ENCODE data around the gene ENHO.
"Not testable (repeated sequence)": the region's sequence is repeated elsewhere in the genome, so short reads cannot be mapped to it uniquely, and the experiment has no call there.

ENHO gene

DNA sequence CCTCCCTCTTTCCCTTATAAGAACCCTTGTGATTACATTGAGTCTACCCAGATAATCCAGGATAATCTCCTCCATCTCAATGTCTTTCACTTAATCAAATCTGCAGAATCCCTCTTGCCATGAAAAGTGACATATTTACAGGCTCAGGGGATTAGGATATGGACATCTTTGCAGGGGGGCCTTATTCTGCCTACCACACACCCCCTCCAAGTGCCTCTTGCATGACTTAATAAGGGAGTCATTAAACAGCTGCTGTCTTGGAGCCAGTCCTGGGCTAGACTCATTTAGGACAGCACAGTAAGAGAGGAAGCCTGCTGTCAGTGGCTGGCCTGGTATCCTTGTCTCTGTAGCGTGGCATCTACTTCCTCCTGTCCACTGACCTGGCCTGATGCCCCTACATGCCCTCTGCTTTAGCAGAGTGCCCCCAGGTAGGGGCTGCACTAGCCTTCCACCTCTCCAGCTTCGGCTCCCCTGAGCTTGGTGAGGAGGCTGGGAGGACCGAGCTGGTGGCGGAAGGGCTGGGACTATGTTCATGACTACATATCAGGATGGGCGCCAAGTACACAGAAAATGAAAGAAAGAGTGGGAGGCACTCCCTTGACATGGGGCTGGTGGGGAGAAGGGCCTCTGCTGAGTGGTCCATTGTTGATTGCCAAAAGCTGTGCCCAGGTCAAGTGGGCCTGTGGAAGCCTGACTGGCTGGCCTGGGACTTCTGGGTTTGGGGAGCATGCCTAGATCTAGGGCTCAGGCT lies 17.2 kb downstream of the ENHO start:
- no peak for DNase-seq

GRCh38 chr9:34503406-34503805 lies 19.4 kb downstream of the ENHO start:
- no peak for DNase-seq

GRCh38 chr9:34502891-34503290 lies 19.9 kb downstream of the ENHO start:
- DNase-seq: no peak

DNA sequence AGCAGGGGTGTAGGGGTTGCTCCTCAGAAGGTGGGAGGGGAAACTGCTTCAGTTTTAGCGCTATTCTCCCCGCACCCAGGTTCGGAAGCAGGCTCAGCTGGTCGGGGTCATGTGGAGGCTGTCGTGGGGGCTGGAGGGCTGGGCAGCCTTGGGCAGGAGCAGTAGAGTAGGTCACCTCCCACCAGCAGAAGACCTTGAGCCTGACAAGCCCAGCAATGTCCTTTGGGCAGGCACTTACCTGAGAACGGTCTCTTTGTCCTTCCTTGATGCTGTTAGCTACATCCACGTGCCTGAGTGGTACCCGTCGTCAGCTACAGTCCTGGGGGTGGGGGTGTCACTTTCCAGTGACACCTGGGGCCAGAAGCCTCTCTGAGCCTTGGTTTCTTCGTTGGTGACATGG lies 20.3 kb downstream of the ENHO start:
- no peak for DNase-seq

DNA sequence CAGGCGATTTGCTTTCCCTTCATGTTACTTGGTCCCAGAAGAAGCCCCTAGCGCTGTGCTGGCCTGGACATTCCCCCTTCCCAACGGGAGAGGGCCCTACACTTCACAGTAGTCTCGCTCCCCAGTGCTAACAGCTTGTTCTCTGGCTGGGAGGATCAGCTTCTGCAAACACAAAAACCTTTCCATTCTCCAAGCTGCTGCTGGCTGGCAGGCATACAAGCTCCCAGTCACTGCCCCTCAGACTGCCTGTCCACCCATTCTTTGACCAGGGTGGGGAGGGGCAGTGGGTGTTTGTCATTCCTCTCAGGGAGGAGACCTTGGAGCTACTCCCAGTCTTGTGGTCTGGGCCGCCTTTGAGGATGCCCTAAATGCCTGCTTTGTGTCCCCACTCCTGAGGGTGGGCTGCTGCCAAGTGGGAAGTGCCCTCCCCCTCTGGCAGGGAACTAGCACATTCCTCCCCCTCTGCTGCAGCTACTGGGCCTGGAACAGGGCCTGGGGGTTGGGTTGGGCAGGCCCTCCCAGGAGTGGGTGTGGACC lies 20.8 kb downstream of the ENHO start:
- no peak for DNase-seq

GRCh38 chr9:34501372-34501771 lies 21.4 kb downstream of the ENHO start:
- DNase-seq: no peak

DNA sequence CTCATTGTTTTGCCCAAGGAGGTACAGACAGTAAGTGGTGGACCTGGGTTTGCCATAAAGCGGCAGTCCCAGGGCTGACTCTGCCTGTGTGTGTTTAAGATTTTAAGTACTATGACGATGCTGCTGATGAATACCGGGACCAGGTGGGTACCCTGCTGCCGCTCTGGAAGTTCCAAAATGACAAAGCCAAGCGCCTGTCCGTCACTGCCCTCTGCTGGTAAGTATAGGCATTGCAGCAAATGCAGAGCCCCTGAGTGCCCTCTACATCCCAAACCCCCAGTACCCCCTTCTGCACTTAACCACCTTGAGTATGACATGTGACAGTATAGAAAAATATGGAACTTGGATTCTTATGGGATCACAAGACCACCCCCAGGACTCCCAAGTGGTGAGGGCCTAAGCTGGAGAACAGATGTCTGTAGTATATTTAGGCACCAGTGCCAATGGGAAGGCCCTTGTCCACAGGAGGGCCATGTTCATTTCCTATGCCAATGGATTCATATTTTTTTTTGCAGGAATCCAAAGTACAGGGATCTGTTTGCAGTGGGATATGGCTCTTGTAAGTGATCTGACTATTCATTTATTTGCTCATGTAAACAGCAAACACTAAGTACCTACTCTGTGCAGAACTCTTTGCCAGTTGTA lies 22.0 kb downstream of the ENHO start:
- DNase-seq: peak; percentile 4 to 5

DNA sequence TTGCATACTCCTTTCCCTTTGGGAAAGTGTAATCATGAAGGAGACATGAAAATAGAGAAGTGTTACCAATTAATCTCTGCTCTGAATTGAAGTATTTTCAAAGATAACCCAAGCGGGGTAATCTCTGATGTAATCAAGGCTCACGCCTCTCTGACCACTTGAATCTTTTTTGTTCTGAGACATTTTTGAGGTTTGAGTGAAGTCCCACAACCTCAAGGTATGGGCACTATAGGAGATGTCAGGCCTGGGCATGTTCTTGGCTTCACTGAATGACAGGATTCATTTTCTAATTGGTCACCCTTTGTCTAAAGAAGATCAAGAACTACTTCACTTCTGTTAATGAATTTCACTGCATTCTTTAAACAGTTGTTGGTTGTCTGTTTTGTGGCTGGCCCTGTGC lies 23.7 kb downstream of the ENHO start:
- DNase-seq: no peak

DNA sequence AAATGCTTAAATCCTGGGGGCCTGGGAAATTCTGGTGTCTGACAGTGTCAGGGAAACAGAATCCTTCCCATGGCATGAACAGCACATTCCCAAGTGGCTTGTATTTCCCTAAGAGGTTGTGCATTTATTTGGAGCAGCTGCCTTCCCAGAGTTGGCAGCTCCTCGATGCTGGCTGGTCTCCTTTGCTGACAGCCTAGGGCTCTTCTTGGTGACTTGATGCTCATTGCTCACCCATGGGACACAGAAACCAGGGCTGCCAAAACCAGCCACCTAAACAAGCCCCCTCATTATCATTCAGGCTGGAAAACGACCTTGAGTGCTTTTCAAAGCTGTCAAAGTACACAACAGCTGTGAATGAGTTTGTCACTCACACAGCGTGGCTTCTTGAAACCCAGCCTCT lies 24.2 kb downstream of the ENHO start:
- no peak for DNase-seq

- DNase-seq: no peak
Measured at GRCh38 chr9:34496149-34496712, 26.6 kb downstream of the ENHO start.

GRCh38 chr9:34493972-34494535 lies 28.7 kb downstream of the ENHO start:
- no peak for DNase-seq

DNA sequence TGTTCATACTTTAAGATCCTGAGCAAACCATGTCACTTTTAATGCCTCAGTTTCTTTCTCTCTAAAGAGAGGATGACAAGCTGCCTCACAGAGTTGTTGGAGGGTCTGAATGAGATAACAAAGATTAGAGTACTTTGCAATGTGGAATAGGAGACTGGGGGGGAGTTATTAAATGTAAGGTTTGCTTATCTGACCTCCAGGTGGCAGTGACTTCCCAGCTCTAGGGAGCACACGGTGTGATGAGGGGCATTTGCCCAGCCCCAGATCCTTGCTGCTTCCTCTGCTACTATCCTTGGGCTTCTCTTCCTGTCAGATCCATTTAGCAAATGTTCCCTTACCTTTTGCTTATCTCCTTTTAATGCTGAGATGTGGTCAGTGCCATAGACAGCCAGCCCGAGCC lies 30.7 kb downstream of the ENHO start:
- DNase-seq: no peak

- no peak for DNase-seq
Measured at GRCh38 chr9:34491596-34491995, 31.2 kb downstream of the ENHO start.

GRCh38 chr9:34490760-34491159 lies 32.0 kb downstream of the ENHO start:
- no peak for DNase-seq

- DNase-seq: no peak
Measured at GRCh38 chr9:34490360-34490759, 32.4 kb downstream of the ENHO start.

GRCh38 chr9:34486572-34486971 lies 36.2 kb downstream of the ENHO start:
- no peak for DNase-seq

DNA sequence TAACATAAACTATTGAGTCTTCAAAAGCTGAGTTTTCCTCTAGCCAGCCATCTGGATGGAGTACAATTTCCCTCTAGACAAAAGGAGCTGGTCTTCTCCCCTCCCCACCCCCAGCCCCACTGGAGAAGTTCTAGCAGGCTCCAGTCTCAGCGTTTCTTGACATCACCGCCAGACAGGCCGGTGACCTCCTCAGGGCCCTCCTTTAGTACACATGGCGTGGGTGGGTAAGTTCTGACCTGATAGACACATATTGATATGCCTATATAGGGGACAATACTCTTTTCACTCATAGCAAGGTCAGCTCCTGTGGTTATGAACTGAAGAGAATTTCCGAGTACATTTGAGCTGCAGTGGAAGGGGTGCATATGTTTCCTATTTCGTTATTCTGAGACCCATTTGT lies 37.0 kb downstream of the ENHO start:
- DNase-seq: no peak

DNA sequence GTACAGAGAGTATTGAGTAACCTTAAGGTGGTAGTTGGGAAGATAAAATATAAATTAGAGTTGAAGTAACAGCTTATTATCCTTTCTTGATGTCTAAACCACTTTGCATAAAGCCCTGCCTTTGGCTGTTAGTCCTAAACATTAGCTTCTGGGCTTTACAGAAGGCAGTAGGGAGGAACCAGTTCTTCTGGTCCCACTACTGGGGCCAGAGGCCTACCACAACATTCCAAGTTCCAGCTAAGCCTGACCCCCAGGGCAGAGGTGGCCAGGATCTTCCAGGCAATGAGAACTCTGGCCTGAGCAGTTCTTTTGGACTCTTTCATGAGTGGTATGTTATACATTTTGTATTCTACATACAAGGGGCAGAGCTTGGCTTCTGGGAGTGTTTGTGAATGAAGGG lies 38.1 kb downstream of the ENHO start:
- DNase-seq: no peak

- not testable (repeated sequence) for DNase-seq
Measured at GRCh38 chr9:34482746-34483145, 40.0 kb downstream of the ENHO start.

DNA sequence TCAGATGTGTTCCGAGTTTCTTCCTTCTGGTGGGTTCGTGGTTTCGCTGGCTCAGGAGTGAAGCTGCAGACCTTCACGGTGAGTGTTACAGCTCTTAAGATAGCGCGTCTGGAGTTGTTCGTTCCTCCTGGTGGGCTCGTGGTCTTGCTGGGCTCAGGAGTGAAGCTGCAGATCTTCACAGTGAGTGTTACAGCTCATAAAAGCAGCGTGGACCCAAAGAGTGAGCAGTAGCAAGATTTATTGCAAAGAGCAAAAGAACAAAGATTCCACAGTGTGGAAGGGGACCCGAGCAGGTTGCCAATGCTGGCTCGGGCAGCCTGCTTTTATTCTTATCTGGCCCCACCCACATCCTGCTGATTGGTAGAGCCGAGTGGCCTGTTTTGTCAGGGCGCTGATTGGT lies 41.2 kb downstream of the ENHO start:
- DNase-seq: not testable (repeated sequence)

DNA sequence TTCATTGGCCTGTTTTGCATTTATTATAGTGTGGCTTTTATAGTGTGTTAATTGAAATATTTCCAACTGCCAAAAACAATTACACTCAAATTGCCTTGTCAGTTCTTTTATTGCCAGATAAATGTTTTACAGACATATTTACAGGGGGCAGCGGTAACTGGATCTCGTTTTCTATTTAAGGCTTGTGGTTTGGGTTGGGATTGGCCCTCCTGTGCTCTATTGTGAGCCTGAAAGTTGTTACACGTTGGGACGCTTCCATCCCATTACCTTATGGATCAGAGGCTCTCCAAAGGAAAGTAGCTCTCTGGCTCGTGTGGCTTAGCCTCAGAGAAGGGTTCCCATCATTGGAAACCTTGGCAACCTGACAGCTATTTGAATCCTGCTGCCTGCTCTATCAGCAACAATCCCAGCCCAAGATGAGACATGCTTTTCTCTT lies 43.3 kb downstream of the ENHO start:
- no peak for DNase-seq

GRCh38 chr9:34477541-34477940 lies 45.2 kb downstream of the ENHO start:
- DNase-seq: no peak

DNA sequence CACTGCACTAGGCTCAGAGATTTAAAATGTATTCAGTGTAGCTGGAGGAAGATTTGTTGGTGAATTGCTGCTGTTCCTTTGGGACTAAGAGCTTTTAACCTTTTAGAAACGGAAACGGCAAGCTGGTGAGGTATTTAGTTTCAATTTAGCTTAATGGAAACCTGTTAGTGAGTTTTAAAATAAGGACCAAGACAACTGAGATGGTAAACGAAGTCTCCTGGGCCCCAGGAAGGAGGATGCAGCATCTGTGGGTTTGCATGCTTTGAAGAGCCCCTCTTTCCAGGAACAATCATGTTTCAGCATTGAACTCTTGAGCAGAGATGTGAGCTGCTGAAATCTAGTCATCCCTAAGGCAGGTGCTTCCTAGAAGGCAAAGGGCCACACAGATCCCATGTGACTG lies 47.7 kb downstream of the ENHO start:
- no peak for DNase-seq
